Measurements from ENCODE around the gene TTC7B. TPM values are rescaled to one million over a fixed set of nuclear protein-coding genes. Genes with fewer than 3 reads are reported as not detected.

TTC7B gene
- total RNA-seq, 1 donor = 24.9 TPM

Other genes with a start within 250 kb of the TTC7B start
- 5.0 and 8.0 TPM in 2 replicates for gene RPS6KA5, start 244.2 kb upstream of the TTC7B start, total RNA-seq (ENCODE audit: low replicate concordance)